Calu3 (cell line): ENCODE results near the gene TTC28. TPM values are rescaled to one million over a fixed set of nuclear protein-coding genes. Genes with fewer than 3 reads are reported as not detected.

Source experiments
- BruUV-seq: library from RNA; stranded (reverse); fragments of 400-500 nt; replicated peaks from 2 replicates; lab custom pipeline; 2021; lab: Mats Ljungman, UMichigan
- CTCF ChIA-PET: fragments of 300-600 bp; sonication (Branson Sonifier 250); formaldehyde crosslinking; loops from one replicate; lab custom pipeline; 2022; ENCODE audit warnings: antibody characterized with exemption; lab: Charles Lee
- DNase-seq: peaks from one replicate; pipeline ENCODE4 v3.0.0; 2022
- H3K27ac Mint-ChIP-seq: one replicate; pipeline ENCODE4 v1.8.0; 2022; ENCODE audit warnings: mixed read lengths; ENCODE audit not compliant: unreplicated experiment
- H3K27me3 Mint-ChIP-seq: one replicate; pipeline ENCODE4 v1.8.0; 2022; ENCODE audit warnings: mixed read lengths; ENCODE audit not compliant: unreplicated experiment
- H3K36me3 Mint-ChIP-seq: one replicate; pipeline ENCODE4 v1.8.0; 2022; ENCODE audit warnings: mild to moderate bottlenecking, moderate library complexity, mixed read lengths; ENCODE audit not compliant: insufficient read depth, unreplicated experiment
- H3K4me1 Mint-ChIP-seq: one replicate; pipeline ENCODE4 v1.8.0; 2022; ENCODE audit warnings: mild to moderate bottlenecking, low read depth, mixed read lengths; ENCODE audit not compliant: unreplicated experiment
- H3K4me3 Mint-ChIP-seq: one replicate; pipeline ENCODE4 v1.8.0; 2022; ENCODE audit warnings: mild to moderate bottlenecking, low read depth, moderate library complexity, mixed read lengths; ENCODE audit not compliant: unreplicated experiment
- H3K9me3 Mint-ChIP-seq: one replicate; pipeline ENCODE4 v1.8.0; 2022; ENCODE audit warnings: low read depth, mixed read lengths; ENCODE audit not compliant: unreplicated experiment
- CTCF ChIP-seq: fragments of 200-600 bp; IDR thresholded peaks from one replicate; pipeline ENCODE4 v1.8.0; 2022; ENCODE audit warnings: antibody characterized with exemption; ENCODE audit not compliant: unreplicated experiment
- intact Hi-C: fragments of 100-400 bp; cut with micrococcal nuclease; formaldehyde crosslinking; loops from one replicate; pipeline ENCODE4 v1.10.0; 2022; ENCODE audit not compliant: unreplicated experiment
- total RNA-seq: library from RNA; stranded (reverse); gene quantifications from 2 replicates; pipeline ENCODE4 v1.2.3, GENCODE V29; 2022

TTC28 gene
- total RNA-seq, 1 experiment from 2014 or later = 5.2 TPM

GRCh38 chr22:28414913-28415312 lies 264.7 kb downstream of the TTC28 start:
- H3K4me3 Mint-ChIP-seq = no peak overlapping the region
- intact Hi-C loops = no loop called here
- no peaks in the 10 kb centered on the region for H3K36me3 Mint-ChIP-seq
- H3K4me1 Mint-ChIP-seq = no peaks in the 10 kb centered on the region
- CTCF ChIA-PET = no interaction called here
- no peaks in the 10 kb centered on the region for H3K9me3 Mint-ChIP-seq
- no peak for DNase-seq
- no TSS peak for BruUV-seq
- H3K27ac Mint-ChIP-seq = no peak overlapping the region
- peaks cover 48% of the 10 kb centered on the region for H3K27me3 Mint-ChIP-seq
- TF ChIP-seq CTCF = no peak

- Mint-ChIP-seq H3K27me3 (peaks cover 38% of the 10 kb centered on the region), H3K4me1 (no peaks in the 10 kb centered on the region), H3K27ac (no peak overlapping the region), H3K36me3 (no peaks in the 10 kb centered on the region), H3K9me3 (no peaks in the 10 kb centered on the region), H3K4me3 (no peak overlapping the region)
- intact Hi-C loops = no loop called here
- BruUV-seq = no TSS peak
- no peak for DNase-seq
- TF ChIP-seq CTCF = no peak
- CTCF ChIA-PET = interaction anchor here (0.6 to 0.7 kb wide), 2 partner anchors 182 to 1009 kb away, joined by 3 to 5 read pairs; no protein-coding TSS in a partner anchor
These were observed 265.8 kb downstream of the TTC28 start for GRCh38 chr22:28413612-28414399.

- no peak for TF ChIP-seq CTCF
- Mint-ChIP-seq H3K27ac (no peak overlapping the region), H3K36me3 (no peaks in the 10 kb centered on the region), H3K4me3 (no peak overlapping the region), H3K27me3 (peaks cover 28% of the 10 kb centered on the region), H3K4me1 (no peaks in the 10 kb centered on the region), H3K9me3 (no peaks in the 10 kb centered on the region)
- intact Hi-C loops = no loop called here
- DNase-seq = no peak
- CTCF ChIA-PET = interaction anchor here (0.6 to 0.7 kb wide), 2 partner anchors 31 to 109 kb away, joined by 3 to 6 read pairs; no protein-coding TSS in a partner anchor
- BruUV-seq = no TSS peak
These were observed 267.5 kb downstream of the TTC28 start for GRCh38 chr22:28412109-28412508.

- intact Hi-C loops = no loop called here
- Mint-ChIP-seq H3K36me3 (no peaks in the 10 kb centered on the region), H3K4me3 (no peak overlapping the region), H3K27ac (no peak overlapping the region), H3K4me1 (no peaks in the 10 kb centered on the region), H3K27me3 (peaks cover 19% of the 10 kb centered on the region), H3K9me3 (no peaks in the 10 kb centered on the region)
- CTCF ChIA-PET = interaction anchor here (0.6 kb wide), 1 partner anchor 305 kb away, joined by 3 read pairs; no protein-coding TSS in a partner anchor
- DNase-seq = no peak
- no peak for TF ChIP-seq CTCF
- no TSS peak for BruUV-seq
These were observed 268.5 kb downstream of the TTC28 start for GRCh38 chr22:28411125-28411524.
